Stimulated activated CD4-positive, alpha-beta T cell treated with anti-CD3 and anti-CD28 coated beads, Interleukin-12 subunit alpha, Interleukin-12 subunit beta, amount 100 ng/mL, for 48 hours (primary cell): ENCODE results near the gene WDR27.

Experiments used
- DNase-seq, 3 donors: peaks; one replicate each; pipeline ENCODE4 v3.0.0-alpha.2; 2020; ENCODE audit warnings: low read depth in 2 of 3, low spot score in 1 of 3

The WDR27 gene

GRCh38 chr6:169701954-169702839, at the start of gene WDR27, which contains the start of gene C6orf120:
Gene WDR27, minus strand, starts transcription at chr6:169702029. Its CDS starts 13,024 bp downstream, at chr6:169689005.
Gene C6orf120, plus strand, starts transcription at chr6:169702126. Its CDS starts 334 bp downstream, at chr6:169702460.
- DNase-seq: peak; percentile 93 to 99 (median 96)

GRCh38 chr6:169746556-169746955, 44.7 kb upstream of the WDR27 start:
- no peak for DNase-seq

- no peak for DNase-seq
Measured at GRCh38 chr6:169745405-169745804, 43.6 kb upstream of the WDR27 start.

GRCh38 chr6:169741344-169741743, 39.5 kb upstream of the WDR27 start:
- DNase-seq: no peak

- no peak for DNase-seq
Measured at GRCh38 chr6:169738976-169739529, 37.2 kb upstream of the WDR27 start.

GRCh38 chr6:169738204-169738975, 36.6 kb upstream of the WDR27 start:
- DNase-seq: no peak

- no peak for DNase-seq
Measured at GRCh38 chr6:169729961-169730360, 28.1 kb upstream of the WDR27 start.

GRCh38 chr6:169726963-169727362, 25.1 kb upstream of the WDR27 start:
- DNase-seq: no peak

- DNase-seq: no peak
Measured at GRCh38 chr6:169726049-169726400, 24.2 kb upstream of the WDR27 start.

- DNase-seq: no peak
Measured at GRCh38 chr6:169725125-169726048, 23.6 kb upstream of the WDR27 start.

- DNase-seq: peak in 2 of 3 donors; percentile 24 to 59
Measured at GRCh38 chr6:169724494-169725124, 22.8 kb upstream of the WDR27 start, which contains the start of gene PHF10. Gene PHF10, minus strand, starts transcription at chr6:169724500. Its CDS starts 569 bp downstream, at chr6:169723931.

GRCh38 chr6:169723991-169724493, 22.2 kb upstream of the WDR27 start:
- no peak for DNase-seq

GRCh38 chr6:169723200-169723909, 21.5 kb upstream of the WDR27 start:
- peak; percentile 33 to 62 (median 43) for DNase-seq

- peak in 1 of 3 donors; percentile 26 for DNase-seq
Measured at GRCh38 chr6:169722362-169723199, 20.8 kb upstream of the WDR27 start.

- DNase-seq: no peak
Measured at GRCh38 chr6:169720207-169720855, 18.5 kb upstream of the WDR27 start.

- no peak for DNase-seq
Measured at GRCh38 chr6:169719117-169719516, 17.3 kb upstream of the WDR27 start.

- no peak for DNase-seq
Measured at GRCh38 chr6:169714595-169714994, 12.8 kb upstream of the WDR27 start.

- DNase-seq: no peak
Measured at GRCh38 chr6:169714178-169714577, 12.3 kb upstream of the WDR27 start.
